HG03097 (cell line): ENCODE measurements around the gene RPS5.
A peak's percentile ranks its signal among the peaks of the same experiment; 100 is the strongest.
"Not testable (repeated sequence)": the region's sequence is repeated elsewhere in the genome, so short reads cannot be mapped to it uniquely, and the experiment has no call there.

Experiments
- ATAC-seq: cut with Tn5 transposase; IDR thresholded peaks from one replicate; pipeline ENCODE4 v1.9.1; 2021; ENCODE audit not compliant: unreplicated experiment, low FRiP score

RPS5 gene

DNA sequence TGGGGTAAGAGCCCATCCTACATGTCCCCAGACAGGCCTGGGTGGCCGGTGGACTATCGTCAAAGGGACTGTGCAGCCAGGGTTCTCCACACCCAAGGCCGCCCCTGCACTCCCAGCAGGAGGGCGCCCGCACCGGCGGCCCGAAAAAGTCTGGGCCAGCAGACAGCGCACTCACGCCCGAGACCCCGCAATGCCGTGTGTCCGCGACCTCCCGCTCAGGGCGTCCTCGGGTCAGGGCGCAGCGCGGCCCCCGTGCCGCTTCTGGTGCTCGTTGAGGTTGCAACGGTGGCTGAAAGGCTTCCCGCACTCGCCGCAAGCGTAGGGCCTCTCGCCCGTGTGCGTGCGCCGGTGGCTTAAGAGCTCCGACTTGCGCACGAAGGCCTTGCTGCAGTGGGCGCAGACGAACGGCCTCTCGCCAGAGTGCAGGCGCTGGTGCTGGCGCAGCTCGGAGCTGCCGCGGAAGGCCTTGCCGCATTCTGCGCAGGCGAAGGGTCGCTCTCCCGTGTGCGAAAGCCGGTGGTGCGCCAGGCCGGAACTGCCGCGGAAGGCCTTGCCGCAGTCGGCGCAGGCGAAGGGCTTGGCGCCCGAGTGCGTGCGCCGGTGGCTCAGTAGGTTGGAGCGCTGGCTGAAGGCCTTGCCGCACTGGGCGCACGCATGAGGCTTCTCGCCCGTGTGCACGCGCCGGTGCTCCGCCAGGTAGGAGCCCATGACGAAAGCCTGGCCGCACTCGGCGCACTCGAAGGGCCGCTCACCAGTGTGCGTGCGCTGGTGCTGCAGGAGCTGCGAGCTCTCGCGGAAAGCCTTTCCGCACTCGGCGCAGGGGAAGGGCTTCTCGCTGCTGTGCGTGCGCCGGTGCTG lies 30.9 kb upstream of the RPS5 start:
- ATAC-seq = no peak

DNA sequence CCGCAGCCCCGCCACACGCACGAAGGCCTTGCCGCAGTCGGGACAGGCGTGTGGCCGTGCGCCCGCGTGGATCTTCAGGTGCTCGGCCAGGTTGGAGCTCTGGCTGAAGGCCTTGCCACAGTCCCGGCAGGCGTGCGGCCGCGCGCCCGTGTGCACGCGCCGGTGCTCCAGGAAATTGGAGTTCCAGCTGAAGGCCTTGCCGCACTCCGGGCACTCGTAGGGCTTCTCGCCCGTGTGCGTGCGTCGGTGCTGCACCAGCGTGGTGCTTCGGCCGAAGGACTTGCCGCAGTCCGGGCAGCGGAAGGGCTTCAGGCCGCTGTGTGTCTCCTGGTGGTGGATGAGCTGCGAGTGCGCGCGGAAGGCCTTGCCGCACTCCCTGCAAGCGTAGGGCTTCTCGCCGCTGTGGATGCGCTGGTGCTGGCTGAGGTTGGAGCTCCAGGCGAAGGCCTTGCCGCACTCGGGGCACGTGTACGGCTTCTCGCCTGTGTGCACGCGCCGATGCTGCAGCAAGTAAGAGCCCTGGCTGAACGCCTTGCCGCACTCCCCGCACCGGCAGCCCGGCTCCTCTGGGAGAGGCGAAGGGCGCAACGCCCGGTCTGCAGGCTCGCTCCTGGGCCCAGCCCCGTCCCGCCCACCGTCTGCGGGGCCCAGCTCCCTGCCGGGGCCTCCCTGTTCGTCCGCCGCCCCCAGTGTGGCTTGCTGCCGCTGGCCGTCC lies 30.1 kb upstream of the RPS5 start:
- ATAC-seq = no peak

DNA sequence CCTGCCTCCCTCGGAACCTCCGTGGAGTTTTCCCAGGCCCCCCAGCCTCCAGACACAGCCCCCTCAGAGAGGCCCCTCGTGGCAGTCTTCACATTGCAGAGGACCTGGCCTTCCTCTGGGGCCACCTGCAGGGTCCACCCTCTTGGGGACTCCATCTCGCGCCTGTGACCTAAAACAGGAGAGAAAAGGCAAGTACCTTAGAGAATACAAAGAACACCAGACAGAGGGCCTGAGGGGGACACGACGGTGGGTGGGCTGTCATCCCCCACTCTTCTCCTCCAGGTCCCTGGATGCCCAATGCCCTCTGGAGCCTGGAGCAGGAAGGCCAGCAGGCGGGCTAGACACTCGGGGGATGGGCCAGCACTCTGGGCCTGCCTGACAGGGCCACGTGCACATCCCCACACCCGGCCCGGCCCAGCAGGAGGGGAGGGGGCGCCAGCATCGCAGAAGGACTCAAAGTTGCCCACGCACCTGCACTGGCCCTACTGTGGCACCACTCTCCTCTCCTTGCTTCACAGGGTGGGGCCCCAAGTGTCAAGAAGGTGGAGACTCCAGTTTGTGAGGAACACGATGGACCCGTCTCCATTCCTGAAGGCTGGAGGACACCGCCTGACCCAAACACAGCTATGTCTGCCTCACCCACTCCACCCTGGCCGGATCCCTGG lies 29.5 kb upstream of the RPS5 start:
- no peak for ATAC-seq

DNA sequence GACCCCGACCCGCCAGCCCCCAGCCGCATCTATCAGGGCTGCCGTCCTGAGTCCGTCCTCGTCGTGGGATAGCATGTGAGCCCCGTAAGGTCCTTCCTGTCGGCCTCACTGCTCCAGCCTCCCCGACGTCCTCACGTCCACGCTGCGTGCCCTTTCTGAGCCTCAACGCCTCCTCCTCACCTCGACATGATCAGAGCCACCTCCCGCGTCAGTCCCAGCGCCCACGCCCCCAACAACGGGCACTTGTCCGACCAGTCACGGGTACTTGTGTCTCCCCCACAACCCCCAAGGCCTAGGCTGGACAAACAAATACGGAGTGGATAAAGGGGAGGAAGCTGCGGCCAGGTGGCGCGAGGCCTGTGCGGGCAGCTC lies 25.2 kb upstream of the RPS5 start:
- peak; percentile 6 for ATAC-seq

DNA sequence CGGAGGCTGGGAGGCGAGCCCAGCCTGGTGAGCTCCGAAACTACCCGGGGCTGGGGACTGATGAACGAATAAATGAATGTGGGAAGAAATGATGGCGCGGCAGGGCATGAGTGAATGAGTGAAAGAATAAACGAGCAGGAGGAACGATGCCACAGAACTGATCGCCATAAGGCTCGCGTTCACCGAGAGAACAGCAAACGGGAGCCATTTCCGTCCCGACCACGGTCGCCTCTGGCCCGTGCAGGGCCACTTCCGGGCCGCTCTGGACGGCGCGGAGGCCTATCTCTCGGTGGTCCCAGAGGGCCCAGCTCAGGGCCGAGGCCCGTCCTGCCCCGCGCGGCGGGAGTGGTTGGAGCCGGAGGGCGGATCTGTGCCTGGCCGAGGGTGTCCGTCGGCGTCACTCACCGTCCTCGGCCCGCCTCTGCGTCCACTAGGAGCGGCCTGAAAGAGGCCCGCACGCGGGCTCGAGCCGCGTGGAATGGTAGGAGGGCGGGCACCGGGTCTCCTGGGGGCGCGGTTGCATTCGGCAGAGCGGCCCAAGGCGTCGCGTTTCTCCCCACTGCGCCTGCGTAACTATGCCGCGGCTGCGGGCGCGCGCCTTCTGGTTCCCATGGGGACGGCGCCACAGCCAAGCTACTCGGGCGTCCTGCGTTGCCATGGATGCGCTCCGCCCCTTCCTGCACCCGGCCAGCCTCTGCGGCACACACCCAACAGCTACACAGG lies 24.6 kb upstream of the RPS5 start, which contains the start of gene ZNF497:
Gene ZNF497, minus strand, starts transcription at position 480 of the 723 bp plus-strand sequence. CDS start 5,116 bp downstream, outside the sequence.
- ATAC-seq = peak; percentile 79

DNA sequence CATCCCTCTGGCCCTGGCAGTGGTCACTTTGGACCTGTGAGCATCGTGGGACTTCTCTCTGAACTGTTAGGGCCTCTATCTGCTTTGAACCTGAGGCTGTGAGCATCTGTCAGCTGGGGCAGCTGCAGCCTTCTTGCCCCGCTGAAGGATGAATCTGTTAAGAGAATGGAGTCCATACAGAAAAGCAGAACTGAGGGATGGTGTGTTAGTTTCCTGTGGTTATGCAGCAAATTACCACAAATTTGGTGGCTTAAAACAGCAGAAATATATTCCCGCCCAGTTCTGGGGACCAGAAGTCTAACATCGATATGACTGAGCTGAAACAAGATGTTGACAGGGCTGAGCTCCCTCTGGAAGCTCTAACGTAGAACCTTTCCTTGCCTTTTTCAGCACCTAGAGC lies 22.9 kb upstream of the RPS5 start:
- no peak for ATAC-seq

DNA sequence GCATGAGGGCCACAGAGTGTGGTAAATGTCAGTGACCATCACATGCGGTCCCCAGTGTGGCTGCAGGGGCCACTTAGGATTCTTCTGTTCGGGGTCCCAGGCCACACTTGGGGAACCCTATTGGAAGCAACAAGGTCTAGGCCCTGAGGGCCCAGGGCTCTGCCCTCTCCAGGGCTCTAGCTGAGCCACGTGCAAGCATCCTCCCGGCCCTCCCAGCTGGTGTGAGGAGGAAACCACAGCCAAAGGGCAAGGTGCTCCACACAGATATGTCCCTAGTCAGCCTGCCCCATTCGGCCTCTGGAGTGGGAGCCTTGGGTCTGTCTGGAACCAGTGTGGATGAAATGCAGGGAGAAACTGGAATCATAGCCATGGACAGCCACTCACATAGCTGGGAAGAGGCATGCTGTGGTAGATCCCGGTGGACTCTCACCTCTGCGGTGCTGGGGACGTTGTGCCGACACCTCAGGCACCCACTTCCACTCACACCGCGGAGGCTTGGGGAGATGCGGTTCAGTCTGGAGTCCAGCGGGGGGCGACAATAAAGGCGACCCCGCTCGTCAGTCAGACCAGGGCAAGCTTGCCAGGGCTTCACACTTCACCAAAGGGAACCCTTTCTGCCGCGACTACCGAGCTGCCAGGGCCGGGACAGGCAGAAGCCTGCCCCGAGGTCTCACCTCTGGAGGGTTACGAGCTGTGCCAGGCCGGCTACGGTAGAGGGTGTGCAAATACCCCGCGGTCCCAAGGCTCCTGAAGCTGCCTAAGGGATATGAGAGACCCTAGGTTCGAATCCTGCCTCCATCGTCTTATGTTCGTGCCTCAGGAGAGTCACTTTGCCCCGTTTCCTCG lies 20.3 kb upstream of the RPS5 start:
- ATAC-seq = no peak

DNA sequence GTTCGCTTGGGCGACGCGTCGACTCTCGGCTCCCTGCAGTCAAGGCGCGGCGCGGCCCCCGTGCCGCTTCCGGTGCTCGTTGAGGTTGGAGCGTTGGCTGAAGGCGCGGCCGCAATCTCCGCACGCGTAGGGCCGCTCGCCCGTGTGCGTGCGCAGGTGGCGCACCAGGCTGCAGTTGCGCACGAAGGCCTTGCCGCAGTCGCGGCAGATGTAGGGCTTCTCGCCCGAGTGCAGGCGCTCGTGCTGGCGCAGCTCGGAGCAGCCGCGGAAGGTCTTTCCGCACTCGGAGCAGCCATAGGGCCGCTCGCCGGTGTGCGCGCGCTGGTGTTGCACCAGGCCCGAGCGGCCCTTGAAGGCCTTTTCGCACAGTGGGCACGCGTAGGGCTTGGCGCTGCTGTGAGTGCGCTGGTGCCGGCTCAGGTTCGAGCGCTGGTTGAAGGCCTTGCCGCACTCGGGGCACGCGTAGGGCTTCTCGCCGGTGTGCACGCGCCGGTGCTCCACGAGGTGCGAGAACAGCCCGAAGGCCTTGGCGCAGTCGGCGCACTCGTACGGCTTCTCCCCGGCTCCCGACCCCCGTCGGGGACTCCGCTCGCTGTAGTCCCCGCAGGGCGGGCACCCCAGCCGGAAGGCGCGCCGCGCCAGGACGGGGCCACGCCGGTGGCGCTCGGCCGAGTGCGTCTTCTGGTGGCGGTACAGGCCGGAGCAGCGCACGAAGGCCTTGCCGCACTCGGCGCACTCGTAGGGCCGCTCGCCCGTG lies 19.2 kb upstream of the RPS5 start:
- no peak for ATAC-seq

DNA sequence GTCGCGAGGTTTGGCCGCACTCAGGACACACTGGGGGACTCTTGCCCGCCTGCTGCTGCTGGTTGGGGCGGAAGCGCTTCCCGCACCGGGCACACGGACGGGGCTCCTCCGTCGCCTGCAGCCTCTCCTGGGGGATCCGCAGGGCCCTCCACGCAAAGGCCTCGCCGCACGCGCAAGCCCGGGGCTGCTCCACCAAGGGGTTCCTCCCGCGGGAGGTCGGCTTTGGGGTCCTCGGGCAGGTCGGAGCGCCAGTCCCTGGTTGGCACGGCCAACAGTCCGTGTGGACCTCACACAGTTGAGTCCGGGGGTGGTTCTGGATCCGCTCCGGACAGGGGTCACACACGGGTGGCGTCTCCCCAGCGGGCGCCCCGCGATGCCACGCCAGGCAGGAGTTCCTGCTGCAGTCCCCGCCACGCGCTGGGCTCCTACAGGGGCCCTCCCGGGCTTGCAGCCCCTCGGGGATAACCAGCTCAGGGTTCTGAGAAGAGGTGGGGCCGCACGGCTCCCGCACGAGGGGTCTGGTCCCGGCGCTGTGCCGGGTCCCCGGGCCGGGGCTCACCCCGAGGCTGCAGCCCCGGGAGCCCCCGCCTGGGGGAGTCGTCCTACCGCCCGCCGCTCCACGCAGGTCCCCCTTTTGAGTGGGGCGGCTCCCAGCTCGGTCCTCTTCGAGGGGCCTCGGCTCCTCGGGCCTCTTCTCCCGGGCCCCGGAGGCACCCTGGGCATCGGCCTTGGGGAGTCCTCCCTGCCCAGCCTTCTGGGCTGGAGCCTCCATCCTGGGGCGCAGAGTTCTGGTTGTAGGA lies 18.3 kb upstream of the RPS5 start:
- ATAC-seq = no peak

DNA sequence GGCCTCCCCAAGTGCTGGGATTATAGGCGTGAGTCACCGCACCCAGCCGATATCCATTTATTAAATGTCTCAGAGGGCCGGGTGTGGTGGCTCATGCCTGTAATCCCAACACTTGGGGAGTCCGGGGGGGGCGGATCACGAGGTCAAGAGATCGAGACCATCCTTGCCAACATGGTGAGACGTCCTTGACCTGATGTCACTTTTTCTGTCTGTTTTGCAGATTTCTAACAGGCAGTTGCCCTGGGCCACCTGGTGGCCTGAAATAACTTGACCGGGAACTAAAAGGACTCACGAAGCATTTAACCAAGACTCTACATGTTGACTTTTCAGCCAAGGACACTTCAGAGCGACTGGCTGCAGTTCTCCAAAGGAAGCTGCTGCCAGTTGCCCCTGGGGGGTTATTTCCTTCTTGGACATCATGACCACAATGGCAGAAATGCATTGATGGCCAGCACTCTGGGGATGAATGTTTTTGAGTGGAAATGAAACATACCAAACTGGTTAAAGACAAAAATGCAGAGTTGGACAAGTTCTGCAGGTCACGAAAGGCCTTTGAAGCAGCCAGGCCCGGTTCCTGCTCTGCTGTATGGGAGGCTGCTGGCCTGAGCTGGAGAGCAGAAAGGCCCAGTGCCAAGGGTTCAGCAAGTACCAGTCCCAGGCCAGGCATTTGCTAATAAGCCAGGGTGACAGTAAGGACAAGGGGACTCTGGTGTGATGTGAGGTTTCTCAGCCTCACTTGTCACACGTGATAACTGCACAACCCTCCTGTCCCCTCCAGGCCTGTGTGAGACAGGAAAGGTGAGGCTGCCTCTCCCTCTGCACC lies 14.5 kb upstream of the RPS5 start:
- no peak for ATAC-seq

DNA sequence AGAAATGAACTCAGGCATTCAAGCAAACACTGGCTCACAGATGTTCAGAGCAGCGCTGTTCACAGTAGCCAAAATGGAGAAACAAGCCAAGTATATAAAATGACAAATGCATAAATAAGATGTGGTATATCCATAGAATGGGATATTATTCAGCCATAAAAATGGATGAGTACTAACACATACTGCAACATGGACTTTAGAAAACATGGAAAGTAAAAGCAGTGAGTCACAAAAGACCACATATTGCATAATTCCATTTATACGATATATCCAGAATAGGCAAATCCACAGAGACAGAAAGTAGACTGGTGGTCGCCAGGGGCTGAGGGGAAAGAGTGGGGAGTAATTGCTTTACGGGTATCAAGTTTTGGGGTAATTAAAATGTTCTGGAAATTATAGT lies 12.9 kb upstream of the RPS5 start:
- no peak for ATAC-seq

DNA sequence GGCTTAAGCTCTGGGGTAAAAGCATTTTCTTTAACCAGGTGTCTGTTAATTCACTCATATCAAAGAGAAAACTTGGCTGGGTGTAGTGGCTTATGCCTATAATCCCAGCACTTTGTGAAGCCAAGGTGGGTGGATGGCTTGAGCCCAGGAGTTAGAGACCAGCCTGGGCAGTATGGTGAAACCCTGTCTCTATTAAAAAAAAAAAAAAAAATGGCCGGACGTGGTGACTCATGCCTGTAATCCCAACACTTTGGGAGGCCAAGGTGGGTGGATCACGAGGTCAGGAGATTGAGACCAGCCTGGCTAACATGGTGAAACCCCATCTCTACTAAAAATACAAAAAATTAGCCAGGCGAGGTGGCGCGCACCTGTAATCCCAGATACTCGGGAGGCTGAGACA lies 10.3 kb upstream of the RPS5 start:
- not testable (repeated sequence) for ATAC-seq

DNA sequence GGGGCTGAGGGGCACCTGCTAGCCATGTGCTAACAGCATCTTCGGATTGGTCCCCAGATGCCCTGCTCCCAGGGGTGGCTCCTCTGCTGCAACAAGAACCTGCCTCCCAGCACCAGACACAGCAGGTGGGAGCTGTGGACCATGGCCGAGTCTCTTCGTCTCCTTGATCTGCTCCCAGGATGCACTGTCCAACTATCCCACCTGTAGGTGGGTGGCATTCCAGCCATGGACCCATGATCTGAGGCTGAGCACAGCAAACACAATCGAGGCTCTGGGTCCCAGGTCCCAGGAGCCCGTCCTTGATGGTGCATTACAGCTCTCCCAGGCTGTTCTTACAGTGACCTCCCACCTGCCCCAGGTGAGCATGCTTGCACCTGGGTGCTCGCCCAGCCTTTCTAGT lies 7.8 kb upstream of the RPS5 start:
- ATAC-seq = no peak

DNA sequence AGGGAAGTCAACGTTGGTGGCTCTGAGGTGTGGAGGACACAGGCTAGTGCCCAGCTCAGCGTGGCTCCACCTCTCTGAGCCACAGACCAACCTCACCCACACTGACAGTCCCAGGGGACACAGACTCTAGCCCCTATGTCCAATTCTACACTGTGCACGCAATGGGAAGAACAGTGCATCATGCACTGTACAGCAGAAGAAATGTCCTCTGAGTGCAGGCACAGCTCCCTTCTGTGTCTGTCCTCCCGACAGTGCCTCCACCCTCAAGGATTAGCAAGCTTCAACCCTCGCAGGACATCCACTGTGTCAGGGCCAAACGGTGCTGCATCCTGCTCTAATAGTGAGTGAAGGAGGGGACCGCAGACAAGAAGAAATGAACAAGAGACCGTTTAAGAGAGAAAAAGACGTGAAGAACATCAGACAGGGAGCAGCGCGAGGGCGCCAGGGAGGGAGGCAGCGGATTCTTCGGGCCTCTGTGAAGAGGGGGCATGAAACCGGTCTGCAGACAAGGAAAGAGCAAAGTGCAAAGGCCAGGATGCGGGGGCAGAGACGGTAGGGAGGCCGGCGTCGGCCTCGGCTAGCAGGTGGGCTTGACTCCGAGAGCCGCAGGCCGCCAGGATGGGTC lies 6.9 kb upstream of the RPS5 start:
- no peak for ATAC-seq

DNA sequence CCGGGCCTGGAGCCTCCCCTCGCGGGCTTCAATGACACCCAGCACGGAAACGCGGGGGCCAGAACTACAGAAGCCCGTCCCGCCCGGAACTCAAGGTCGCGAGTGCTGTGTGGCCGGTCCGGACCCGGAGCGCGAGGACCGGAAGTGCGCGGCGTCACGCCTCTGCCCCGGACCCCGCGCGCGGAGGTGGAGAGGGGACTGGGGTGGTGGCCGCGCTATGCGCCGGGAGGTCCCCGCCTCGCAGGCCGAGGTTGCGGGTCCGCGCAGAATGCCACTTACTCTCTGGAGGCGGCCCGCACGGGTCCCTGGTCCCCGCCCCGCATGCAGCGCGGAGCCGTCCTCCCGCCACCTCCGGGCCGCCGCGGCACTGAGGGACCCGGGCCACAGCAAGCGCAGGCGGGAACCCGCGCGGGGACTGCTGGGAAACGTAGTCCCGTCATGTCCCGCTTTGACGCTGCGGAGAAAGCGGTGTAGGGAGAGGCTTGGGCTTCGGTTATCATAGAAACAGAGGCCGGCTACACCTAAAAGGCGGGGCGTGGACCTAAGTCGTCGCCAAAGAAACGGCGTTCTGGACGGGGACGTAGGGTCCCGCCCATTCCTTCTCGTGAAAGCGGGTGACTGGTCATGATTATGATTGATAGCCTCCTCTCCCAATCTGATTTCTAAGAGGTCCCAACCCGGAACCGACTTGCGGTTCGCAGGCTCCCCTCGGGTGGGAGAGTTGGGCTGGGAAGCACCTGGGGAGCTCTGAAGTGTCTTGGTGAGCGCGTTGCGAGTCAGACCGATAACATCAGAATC lies 6.2 kb upstream of the RPS5 start, which contains the start of gene ZNF837:
Gene ZNF837, minus strand, starts transcription at position 369 of the 798 bp plus-strand sequence. CDS start 11,698 bp downstream, outside the sequence.
- ATAC-seq = peak; percentile 86
